Measurements from ENCODE around the gene FAM180A. TPM values are rescaled to one million over a fixed set of nuclear protein-coding genes. Genes with fewer than 3 reads are reported as not detected.

Gene FAM180A
- total and polyA plus RNA-seq, 3 donors from 2014 or later, result 1.5 to 2.7 (median 2.1) TPM

- TF ChIP-seq CTCF (IDR thresholded peaks at IDR 0.05) (no peak), POLR2A (IDR thresholded peaks at IDR 0.05) (no peak)
- WGBS, 2 donors, result 54 to 61% methylated on average over 1 of the region's 1 CpG
- no peak overlapping the region for H3K4me3 ChIP-seq
- no peaks in the 10 kb centered on the region for H3K36me3 ChIP-seq (ENCODE audit: low read depth, missing control alignments)
- no peak overlapping the region for H3K27ac ChIP-seq
- no peak for DNase-seq
- H3K9me3 ChIP-seq, result no peaks in the 10 kb centered on the region
- no peaks in the 10 kb centered on the region for H3K27me3 ChIP-seq
- intact Hi-C loops (cut with DNase I; ENCODE audit: low total_unique reads), result no loop called here
- H3K4me1 ChIP-seq, result peaks cover 7% of the 10 kb centered on the region
Measured at GRCh38 chr7:135715673-135716072, 32.9 kb downstream of the FAM180A start.

- intact Hi-C loops (cut with DNase I; ENCODE audit: low total_unique reads), result no loop called here
- no peak for DNase-seq
- no peak overlapping the region for H3K4me3 ChIP-seq
- H3K4me1 ChIP-seq, result peaks cover 7% of the 10 kb centered on the region
- no peaks in the 10 kb centered on the region for H3K36me3 ChIP-seq (ENCODE audit: low read depth, missing control alignments)
- no peaks in the 10 kb centered on the region for H3K27me3 ChIP-seq
- H3K9me3 ChIP-seq, result no peaks in the 10 kb centered on the region
- TF ChIP-seq CTCF (IDR thresholded peaks at IDR 0.05) (no peak), POLR2A (IDR thresholded peaks at IDR 0.05) (no peak)
- WGBS, 2 donors, result 69 to 76% methylated on average over 5 of the region's 5 CpGs
- H3K27ac ChIP-seq, result no peak overlapping the region
Measured at GRCh38 chr7:135715055-135715522, 33.5 kb downstream of the FAM180A start.

- no peak for DNase-seq
- Histone ChIP-seq H3K27me3 (no peaks in the 10 kb centered on the region), H3K27ac (no peak overlapping the region), H3K4me1 (peaks cover 7% of the 10 kb centered on the region), H3K4me3 (no peak overlapping the region), H3K36me3 (ENCODE audit: low read depth, missing control alignments) (no peaks in the 10 kb centered on the region), H3K9me3 (no peaks in the 10 kb centered on the region)
- 71 to 86% methylated on average over 18 to 20 of the region's 20 CpGs for WGBS, 2 donors
- no peak for TF ChIP-seq POLR2A (IDR thresholded peaks at IDR 0.05)
- TF ChIP-seq CTCF (IDR thresholded peaks at IDR 0.05), result no peak
- intact Hi-C loops (cut with DNase I; ENCODE audit: low total_unique reads), result no loop called here
Measured at GRCh38 chr7:135714534-135715009, 34.0 kb downstream of the FAM180A start.

GRCh38 chr7:135713836-135714470 is 34.7 kb downstream of the FAM180A start:
- Histone ChIP-seq H3K4me1 (peaks cover 7% of the 10 kb centered on the region), H3K4me3 (no peak overlapping the region), H3K9me3 (no peaks in the 10 kb centered on the region), H3K27ac (no peak overlapping the region), H3K36me3 (ENCODE audit: low read depth, missing control alignments) (no peaks in the 10 kb centered on the region), H3K27me3 (no peaks in the 10 kb centered on the region)
- intact Hi-C loops (cut with DNase I; ENCODE audit: low total_unique reads), result no loop called here
- 85 to 91% methylated on average over 4 of the region's 4 CpGs for WGBS, 2 donors
- TF ChIP-seq CTCF (IDR thresholded peaks at IDR 0.05), result no peak
- no peak for TF ChIP-seq POLR2A (IDR thresholded peaks at IDR 0.05)
- DNase-seq, result no peak

- Histone ChIP-seq H3K9me3 (no peaks in the 10 kb centered on the region), H3K4me1 (peaks cover 7% of the 10 kb centered on the region), H3K36me3 (ENCODE audit: low read depth, missing control alignments) (no peaks in the 10 kb centered on the region), H3K27ac (no peak overlapping the region), H3K4me3 (no peak overlapping the region), H3K27me3 (no peaks in the 10 kb centered on the region)
- 30 to 35% methylated on average over 7 of the region's 7 CpGs for WGBS, 2 donors
- TF ChIP-seq POLR2A (IDR thresholded peaks at IDR 0.05) (no peak), CTCF (IDR thresholded peaks at IDR 0.05) (no peak)
- intact Hi-C loops (cut with DNase I; ENCODE audit: low total_unique reads), result no loop called here
- DNase-seq, result peak; percentile 54
Measured at GRCh38 chr7:135712796-135713195, 35.8 kb downstream of the FAM180A start.

All from testis (tissue), 3 donors.